Immature natural killer cell (primary cell): ENCODE data around the gene CCSAP. TPM values are rescaled to one million over a fixed set of nuclear protein-coding genes. Genes with fewer than 3 reads are reported as not detected.
"Not testable (repeated sequence)": the region's sequence is repeated elsewhere in the genome, so short reads cannot be mapped to it uniquely, and the experiment has no call there.

Experiments used
- DNase-seq, 3 donors: peaks; one replicate each; pipeline ENCODE4 v3.0.0; 2022; ENCODE audit warnings: mixed read lengths in 1 of 3
- H3K27ac Mint-ChIP-seq, 6 donors: one replicate each; pipeline ENCODE4 v1.8.0; 2020; ENCODE audit warnings: mixed read lengths in 6 of 6, mild to moderate bottlenecking in 5 of 6, inconsistent platforms in 4 of 6, moderate library complexity in 3 of 6
- H3K27me3 Mint-ChIP-seq, 3 donors: one replicate each; pipeline ENCODE4 v1.8.0; 2020 to 2021; ENCODE audit warnings: low read depth in 3 of 3, mild to moderate bottlenecking in 3 of 3, mixed read lengths in 3 of 3, moderate library complexity in 3 of 3, inconsistent platforms in 1 of 3
- H3K36me3 Mint-ChIP-seq, 3 donors: one replicate each; pipeline ENCODE4 v1.8.0; 2020; ENCODE audit warnings: mixed read lengths in 3 of 3, inconsistent platforms in 2 of 3, mild to moderate bottlenecking in 2 of 3
- H3K4me1 Mint-ChIP-seq, 2 donors: one replicate each; pipeline ENCODE4 v1.8.0; 2020; ENCODE audit warnings: inconsistent platforms in 2 of 2, mild to moderate bottlenecking in 2 of 2, mixed read lengths in 2 of 2, moderate library complexity in 1 of 2
- H3K4me3 Mint-ChIP-seq, 5 donors: one replicate each; pipeline ENCODE4 v1.8.0; 2020; ENCODE audit warnings: mild to moderate bottlenecking in 5 of 5, mixed read lengths in 5 of 5, inconsistent platforms in 3 of 5, moderate library complexity in 3 of 5
- H3K9me3 Mint-ChIP-seq, 6 donors: one replicate each; pipeline ENCODE4 v1.8.0; 2020; ENCODE audit warnings: mild to moderate bottlenecking in 6 of 6, mixed read lengths in 6 of 6, inconsistent platforms in 4 of 6, moderate library complexity in 3 of 6
- polyA plus RNA-seq, 3 donors: library from polyadenylated mRNA; unstranded; fragments of 300-500 nt; fragmentation: Illumina TruSeq; gene quantifications; one replicate each; pipeline ENCODE4 v1.2.3, GENCODE V29; 2021

The CCSAP gene
- polyA plus RNA-seq, 3 donors from 2014 or later = 1.6 to 2.7 (median 1.8) TPM

- peaks cover 20 to 30% of the 10 kb centered on the region in 2 donors for H3K4me1 Mint-ChIP-seq
- H3K9me3 Mint-ChIP-seq, H3K27me3 Mint-ChIP-seq, H3K4me3 Mint-ChIP-seq, DNase-seq: not testable (repeated sequence)
- H3K36me3 Mint-ChIP-seq = peaks cover 0 to 25% (median 12%) of the 10 kb centered on the region in 3 donors
- peak overlapping the region in 2 of 6 donors; percentile 15 to 64 for H3K27ac Mint-ChIP-seq
Measured at GRCh38 chr1:229327765-229328164, 15.1 kb downstream of the CCSAP start.

GRCh38 chr1:229326601-229327000 lies 16.2 kb downstream of the CCSAP start:
- Mint-ChIP-seq H3K36me3 (peaks cover 5 to 32% (median 16%) of the 10 kb centered on the region in 3 donors), H3K9me3 (no peaks in the 10 kb centered on the region), H3K27me3 (peaks cover 1 to 2% (median 1%) of the 10 kb centered on the region in 3 donors), H3K27ac (peak overlapping the region in 5 of 6 donors; percentile 81 to 93 (median 87)), H3K4me3 (peak overlapping the region in 4 of 5 donors; percentile 60 to 81 (median 74)), H3K4me1 (peaks cover 20 to 30% of the 10 kb centered on the region in 2 donors)
- no peak for DNase-seq

GRCh38 chr1:229325853-229326487 lies 16.9 kb downstream of the CCSAP start:
- peak overlapping the region; percentile 60 to 81 (median 72) for H3K4me3 Mint-ChIP-seq
- DNase-seq = peak in 1 of 3 donors; percentile 16
- H3K36me3 Mint-ChIP-seq = peaks cover 5 to 37% (median 20%) of the 10 kb centered on the region in 3 donors
- H3K9me3 Mint-ChIP-seq = no peaks in the 10 kb centered on the region
- H3K27ac Mint-ChIP-seq = peak overlapping the region; percentile 68 to 93 (median 86)
- peaks cover 20 to 30% of the 10 kb centered on the region in 2 donors for H3K4me1 Mint-ChIP-seq
- H3K27me3 Mint-ChIP-seq = peaks cover 0 to 1% (median 0%) of the 10 kb centered on the region in 3 donors

- DNase-seq = peak in 1 of 3 donors; percentile 7
- Mint-ChIP-seq H3K9me3 (no peaks in the 10 kb centered on the region), H3K27ac (peak overlapping the region; percentile 68 to 93 (median 86)), H3K27me3 (peaks cover 0 to 1% (median 0%) of the 10 kb centered on the region in 3 donors), H3K36me3 (peaks cover 5 to 37% (median 20%) of the 10 kb centered on the region in 3 donors), H3K4me3 (peak overlapping the region; percentile 60 to 81 (median 72)), H3K4me1 (peaks cover 20 to 30% of the 10 kb centered on the region in 2 donors)
Measured at GRCh38 chr1:229325401-229325800, 17.4 kb downstream of the CCSAP start.

GRCh38 chr1:229323885-229324553 lies 18.8 kb downstream of the CCSAP start:
- H3K27ac Mint-ChIP-seq = peak overlapping the region in 4 of 6 donors; percentile 15 to 55 (median 28)
- peaks cover 13 to 43% (median 27%) of the 10 kb centered on the region in 3 donors for H3K36me3 Mint-ChIP-seq
- H3K27me3 Mint-ChIP-seq = no peaks in the 10 kb centered on the region
- H3K9me3 Mint-ChIP-seq = no peaks in the 10 kb centered on the region
- no peak for DNase-seq
- peaks cover 20 to 30% of the 10 kb centered on the region in 2 donors for H3K4me1 Mint-ChIP-seq
- no peak overlapping the region for H3K4me3 Mint-ChIP-seq

DNA sequence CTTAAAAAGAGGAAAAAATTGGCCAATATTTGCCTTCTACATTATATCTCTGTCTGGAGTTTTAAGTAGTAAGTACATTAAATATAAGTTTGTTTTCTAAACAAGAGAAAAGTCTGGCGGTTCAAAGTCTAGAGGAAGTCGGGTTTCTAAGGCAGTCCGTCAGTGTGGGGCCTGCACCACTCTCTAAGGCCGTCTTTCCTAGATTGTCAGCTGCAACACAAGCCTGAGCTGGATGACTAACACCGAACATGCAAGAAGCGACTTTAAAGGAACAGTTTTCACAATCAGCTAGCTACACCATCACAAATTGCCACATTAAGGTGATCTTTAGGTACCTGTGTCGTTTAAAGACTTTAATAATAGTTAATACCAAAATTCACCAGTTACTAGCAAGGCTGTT lies 19.6 kb downstream of the CCSAP start:
- no peaks in the 10 kb centered on the region for H3K27me3 Mint-ChIP-seq
- peaks cover 20 to 30% of the 10 kb centered on the region in 2 donors for H3K4me1 Mint-ChIP-seq
- H3K27ac Mint-ChIP-seq = peak overlapping the region in 1 of 6 donors; percentile 10
- DNase-seq = no peak
- no peaks in the 10 kb centered on the region for H3K9me3 Mint-ChIP-seq
- H3K4me3 Mint-ChIP-seq = no peak overlapping the region
- H3K36me3 Mint-ChIP-seq = peaks cover 13 to 46% (median 27%) of the 10 kb centered on the region in 3 donors

DNA sequence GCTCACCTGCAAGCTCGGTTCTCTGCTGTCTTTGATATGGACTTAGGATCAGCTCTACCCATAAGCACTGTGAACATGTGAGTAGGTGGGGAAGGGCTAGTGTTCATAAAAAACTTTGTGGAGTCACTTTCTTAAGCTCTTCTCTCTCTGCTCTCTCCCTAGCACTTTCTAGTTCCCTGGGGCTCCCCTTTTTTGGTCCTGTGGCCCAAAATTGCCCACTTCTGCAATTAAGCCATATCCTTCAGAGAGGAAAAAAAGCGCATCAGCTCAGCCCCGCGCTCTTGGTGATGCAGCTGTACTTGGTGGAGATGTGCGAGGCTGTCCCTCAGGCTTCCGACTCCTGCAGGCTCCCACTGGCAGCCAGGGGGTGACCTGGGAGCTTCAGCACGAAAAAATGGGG lies 23.4 kb downstream of the CCSAP start:
- Mint-ChIP-seq H3K4me1 (peaks cover 2 to 4% of the 10 kb centered on the region in 2 donors), H3K27ac (no peak overlapping the region), H3K27me3 (peaks cover 0 to 1% (median 0%) of the 10 kb centered on the region in 3 donors), H3K36me3 (peaks cover 13 to 36% (median 19%) of the 10 kb centered on the region in 3 donors), H3K4me3 (no peak overlapping the region), H3K9me3 (no peaks in the 10 kb centered on the region)
- no peak for DNase-seq

DNA sequence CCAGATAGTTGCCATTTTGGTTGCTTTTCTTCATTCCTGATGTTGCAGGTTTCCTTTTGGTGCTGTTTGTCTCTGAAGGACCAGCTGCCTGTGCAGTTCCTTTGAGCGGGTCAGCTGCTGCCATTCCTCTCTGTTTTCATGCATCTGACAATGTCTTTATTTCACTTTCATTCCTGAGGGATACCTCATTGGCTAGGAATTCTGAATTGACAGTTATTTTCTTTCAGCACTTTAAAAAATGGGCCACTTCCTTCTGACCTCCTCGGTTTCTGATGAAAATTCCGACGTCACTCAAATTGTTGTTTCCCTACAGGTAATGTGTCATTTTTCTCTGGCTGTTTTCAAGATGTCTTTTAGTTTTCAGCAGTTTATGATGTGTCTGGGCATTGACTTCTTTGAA lies 24.8 kb downstream of the CCSAP start:
- no peaks in the 10 kb centered on the region for H3K4me1 Mint-ChIP-seq
- no peak overlapping the region for H3K4me3 Mint-ChIP-seq
- peaks cover 0 to 1% (median 0%) of the 10 kb centered on the region in 3 donors for H3K27me3 Mint-ChIP-seq
- H3K27ac Mint-ChIP-seq = peak overlapping the region in 1 of 6 donors; percentile 34
- peaks cover 14 to 29% (median 20%) of the 10 kb centered on the region in 3 donors for H3K36me3 Mint-ChIP-seq
- no peaks in the 10 kb centered on the region for H3K9me3 Mint-ChIP-seq
- no peak for DNase-seq

DNA sequence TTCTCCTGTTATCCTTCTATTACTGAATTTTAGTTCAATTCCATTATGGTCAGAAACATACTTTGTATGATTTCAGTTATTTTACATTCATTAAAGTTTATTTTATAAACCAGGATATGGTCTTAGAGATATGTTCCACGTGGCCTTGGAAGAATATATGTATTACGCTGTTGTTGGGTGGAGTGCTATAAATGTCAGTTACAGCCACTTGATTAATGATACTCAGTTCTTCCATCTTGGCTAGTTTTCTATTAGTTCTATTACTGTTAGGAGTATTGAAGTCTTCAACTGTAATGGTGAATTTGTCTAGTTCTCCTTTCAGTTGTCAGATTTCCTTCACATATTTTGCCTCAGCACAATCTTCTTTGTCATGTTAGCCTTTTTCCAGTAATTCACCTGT lies 26.7 kb downstream of the CCSAP start:
- Mint-ChIP-seq H3K36me3 (peaks cover 14 to 30% (median 20%) of the 10 kb centered on the region in 3 donors), H3K4me3 (no peak overlapping the region), H3K27me3 (peaks cover 0 to 3% (median 0%) of the 10 kb centered on the region in 3 donors), H3K27ac (no peak overlapping the region), H3K9me3 (no peaks in the 10 kb centered on the region), H3K4me1 (no peaks in the 10 kb centered on the region)
- DNase-seq = no peak

- peak overlapping the region in 1 of 6 donors; percentile 26 for H3K27ac Mint-ChIP-seq
- peaks cover 0 to 1% (median 0%) of the 10 kb centered on the region in 3 donors for H3K27me3 Mint-ChIP-seq
Measured at GRCh38 chr1:229310833-229311232, 32.0 kb downstream of the CCSAP start.

GRCh38 chr1:229309684-229310083 lies 33.2 kb downstream of the CCSAP start:
- peaks cover 22 to 39% (median 28%) of the 10 kb centered on the region in 3 donors for H3K36me3 Mint-ChIP-seq

More at GRCh38 chr1:229310833-229311232, 32.0 kb downstream of the CCSAP start:
- DNase-seq = no peak
- Mint-ChIP-seq H3K4me3 (no peak overlapping the region), H3K9me3 (no peaks in the 10 kb centered on the region), H3K36me3 (peaks cover 22 to 39% (median 28%) of the 10 kb centered on the region in 3 donors), H3K4me1 (no peaks in the 10 kb centered on the region)

DNA sequence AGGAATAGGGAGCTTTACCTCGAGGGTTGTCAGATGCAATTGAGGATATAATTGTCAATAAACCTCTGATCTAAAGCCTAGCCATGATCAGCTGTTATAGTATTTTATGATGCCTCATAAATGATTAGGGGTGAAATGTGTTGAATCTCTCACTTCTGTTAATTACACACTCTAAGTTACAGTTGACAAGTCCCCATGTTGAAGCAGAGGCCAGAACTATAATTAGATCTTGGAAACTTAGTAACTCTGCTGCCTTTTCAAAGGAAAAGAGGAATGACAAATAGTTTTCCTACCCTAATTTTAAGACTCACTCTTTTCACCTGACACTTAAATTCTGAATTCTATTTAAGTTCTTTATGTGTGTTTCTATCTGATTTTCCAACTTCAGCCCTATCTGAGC lies 33.8 kb downstream of the CCSAP start:
- Mint-ChIP-seq H3K36me3 (peaks cover 22 to 43% (median 28%) of the 10 kb centered on the region in 3 donors), H3K4me3 (no peak overlapping the region), H3K4me1 (peaks cover 0 to 6% of the 10 kb centered on the region in 2 donors), H3K27ac (peak overlapping the region in 1 of 6 donors; percentile 30), H3K27me3 (peaks cover 0 to 1% (median 0%) of the 10 kb centered on the region in 3 donors), H3K9me3 (no peaks in the 10 kb centered on the region)
- DNase-seq = no peak

More at GRCh38 chr1:229309684-229310083, 33.2 kb downstream of the CCSAP start:
- no peaks in the 10 kb centered on the region for H3K4me1 Mint-ChIP-seq
- no peaks in the 10 kb centered on the region for H3K9me3 Mint-ChIP-seq
- H3K27ac Mint-ChIP-seq = no peak overlapping the region
- peaks cover 0 to 1% (median 0%) of the 10 kb centered on the region in 3 donors for H3K27me3 Mint-ChIP-seq
- no peak for DNase-seq
- H3K4me3 Mint-ChIP-seq = no peak overlapping the region

DNA sequence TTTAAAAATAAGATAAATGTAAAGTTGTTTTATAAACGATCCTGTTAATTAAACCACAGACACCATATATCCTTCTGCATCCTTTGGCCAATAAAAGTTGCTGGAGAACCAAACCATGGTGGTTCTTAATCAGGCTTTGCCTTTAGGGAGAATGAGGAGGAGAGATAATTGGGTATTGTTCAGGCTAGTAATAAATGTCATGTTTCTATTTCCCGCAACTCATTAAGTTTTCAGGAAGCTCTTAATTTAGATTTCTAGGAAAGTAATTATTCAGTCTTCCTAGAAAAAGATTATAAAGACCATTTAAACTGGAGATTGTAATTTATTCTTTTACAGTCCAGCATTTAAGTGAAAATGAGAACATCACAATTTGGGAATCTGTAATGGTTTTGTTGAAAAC lies 37.5 kb downstream of the CCSAP start:
- Mint-ChIP-seq H3K36me3 (peaks cover 14 to 36% (median 20%) of the 10 kb centered on the region in 3 donors), H3K27ac (no peak overlapping the region), H3K4me1 (peaks cover 4 to 14% of the 10 kb centered on the region in 2 donors), H3K27me3 (peaks cover 0 to 2% (median 0%) of the 10 kb centered on the region in 3 donors), H3K9me3 (no peaks in the 10 kb centered on the region), H3K4me3 (no peak overlapping the region)
- no peak for DNase-seq

DNA sequence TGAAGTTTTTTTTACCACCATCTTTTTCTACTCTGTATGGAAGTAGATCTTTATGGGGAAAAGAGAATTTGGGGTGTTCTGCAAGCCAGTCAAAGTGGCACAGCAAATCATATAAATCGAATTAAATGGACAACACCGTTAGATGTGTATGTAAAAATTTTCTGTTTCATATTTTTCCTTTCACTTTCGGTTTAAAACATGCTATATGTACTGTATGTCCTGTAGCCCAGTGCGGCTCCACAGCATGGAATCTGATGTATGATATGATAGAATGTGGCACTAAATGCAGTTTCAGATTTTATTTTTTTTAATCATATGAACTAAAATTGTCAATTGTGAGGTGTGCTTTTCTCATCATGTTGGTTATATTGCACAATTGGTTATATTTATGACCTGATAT lies 39.0 kb downstream of the CCSAP start:
- Mint-ChIP-seq H3K27ac (peak overlapping the region in 1 of 6 donors; percentile 42), H3K27me3 (peaks cover 0 to 2% (median 0%) of the 10 kb centered on the region in 3 donors), H3K36me3 (peaks cover 10 to 49% (median 27%) of the 10 kb centered on the region in 3 donors), H3K9me3 (no peaks in the 10 kb centered on the region), H3K4me1 (peaks cover 6 to 14% of the 10 kb centered on the region in 2 donors), H3K4me3 (no peak overlapping the region)
- no peak for DNase-seq
